Measurements from ENCODE around the gene C1orf21.

Gene C1orf21

GRCh38 chr1:184660462-184661191 is 273.8 kb downstream of the C1orf21 start:
- DNase-seq (ENCODE audit: low spot score), result no peak

GRCh38 chr1:184661801-184662200 is 275.0 kb downstream of the C1orf21 start:
- no peak for DNase-seq (ENCODE audit: low spot score)

GRCh38 chr1:184664042-184664660 is 277.3 kb downstream of the C1orf21 start:
- peak; percentile 82 for DNase-seq (ENCODE audit: low spot score)

- no peak for DNase-seq (ENCODE audit: low spot score)
Observed at GRCh38 chr1:184664661-184665060, 277.8 kb downstream of the C1orf21 start.

GRCh38 chr1:184665360-184665759 is 278.5 kb downstream of the C1orf21 start:
- no peak for DNase-seq (ENCODE audit: low spot score)

GRCh38 chr1:184669391-184669790 is 282.6 kb downstream of the C1orf21 start:
- no peak for DNase-seq (ENCODE audit: low spot score)

GRCh38 chr1:184672013-184672726 is 285.3 kb downstream of the C1orf21 start:
- DNase-seq (ENCODE audit: low spot score), result no peak

GRCh38 chr1:184673305-184673704 is 286.5 kb downstream of the C1orf21 start:
- DNase-seq (ENCODE audit: low spot score), result no peak

- DNase-seq (ENCODE audit: low spot score), result no peak
Observed at GRCh38 chr1:184677344-184677743, 290.5 kb downstream of the C1orf21 start.
